ENCODE measurements around the gene WFS1.
A peak's percentile ranks its signal among the peaks of the same experiment; 100 is the strongest.

WFS1 gene

GRCh38 chr4:6269616-6270511, at the start of gene WFS1:
TSS of gene WFS1 (plus strand) at chr4:6269850. CDS start at chr4:6277456, 7,606 bp downstream.
- DNase-seq, result peak; percentile 97

- peak; percentile 28 for DNase-seq
These were observed 48.3 kb upstream of the WFS1 start for GRCh38 chr4:6221301-6221850.

GRCh38 chr4:6221851-6222760, 47.5 kb upstream of the WFS1 start:
- peak; percentile 78 for DNase-seq

- DNase-seq, result peak; percentile 78
These were observed 46.8 kb upstream of the WFS1 start for GRCh38 chr4:6222761-6223292.

- DNase-seq, result no peak
These were observed 44.9 kb upstream of the WFS1 start for GRCh38 chr4:6224735-6225134.

- no peak for DNase-seq
These were observed 44.2 kb upstream of the WFS1 start for GRCh38 chr4:6225469-6225868.

- no peak for DNase-seq
These were observed 43.1 kb upstream of the WFS1 start for GRCh38 chr4:6226506-6226905.

GRCh38 chr4:6227412-6228157, 42.1 kb upstream of the WFS1 start:
- no peak for DNase-seq

GRCh38 chr4:6228158-6229067, 41.2 kb upstream of the WFS1 start:
- DNase-seq, result no peak

GRCh38 chr4:6229095-6229494, 40.6 kb upstream of the WFS1 start:
- peak; percentile 22 for DNase-seq

GRCh38 chr4:6229671-6230501, 39.8 kb upstream of the WFS1 start:
- no peak for DNase-seq

- DNase-seq, result no peak
These were observed 39.2 kb upstream of the WFS1 start for GRCh38 chr4:6230502-6230785.

- no peak for DNase-seq
These were observed 38.6 kb upstream of the WFS1 start for GRCh38 chr4:6230827-6231662.

GRCh38 chr4:6231663-6232165, 37.9 kb upstream of the WFS1 start:
- no peak for DNase-seq

- no peak for DNase-seq
These were observed 36.5 kb upstream of the WFS1 start for GRCh38 chr4:6232836-6233785.

- DNase-seq, result no peak
These were observed 35.7 kb upstream of the WFS1 start for GRCh38 chr4:6233929-6234328.

GRCh38 chr4:6235012-6235411, 34.6 kb upstream of the WFS1 start:
- DNase-seq, result no peak
